Heart left ventricle (tissue), 13 donors: Measurements from ENCODE around the gene KCNMA1.

ENCODE experiments used
- CTCF ChIP-seq, 12 donors: fragments of 200-600 bp; sonication (generic) in 4 of 12; IDR thresholded peaks; one replicate each; pipeline versions ENCODE4 v1.5.0 to v1.8.0; 2018 to 2022; ENCODE audit warnings: antibody characterized with exemption in 12 of 12, mild to moderate bottlenecking in 5 of 12
- POLR2A ChIP-seq, 2 donors: fragments of 450-650 bp; IDR thresholded peaks; one replicate each; pipeline ENCODE4 v1.6.1; 2017; ENCODE audit warnings: antibody characterized with exemption in 2 of 2, mild to moderate bottlenecking in 2 of 2, moderate library complexity in 2 of 2
- donor health status: ischemic (EF 13 %, LVEDD 7.1; RV severe dilation, severe dysfunction).
- donor health status: DM: no; HTN: yes; CAD: no.
- donor health status: DM: no; HTN: no; CAD: no.
- donor health status: ischemic (EF 25% LVEDD 6.9; RV normal size, moderate dysfunction).
- donor health status: ischemic (EF 25% LVEDD 5.7; RV mildly dilated, moderate dysfunction).
- donor health status: ischemic (EF 35%, LVEDD 5.7; RV mildly dilated, moderate dysfunction).
- donor health status: nonischemic (EF 11% LVEDD 7.7; RV severe dilation, severe dysfunction).
- donor health status: DM: yes; HTN: yes; CAD: no.
- donor health status: PGD.
- donor health status: ischemic (EF 29% LVEDD 5.4; RV normal size, mild dysfunction).
- donor health status: nonischemic (EF 23%, LVEDD 6.1; RV moderate dilation, normal function).

GRCh38 chr10:77598606-77599005, 39.0 kb downstream of the KCNMA1 start:
- TF ChIP-seq CTCF (IDR thresholded peaks at IDR 0.05) = no peak
- TF ChIP-seq POLR2A (IDR thresholded peaks at IDR 0.05) = no peak
